SK-N-SH (cell line): ENCODE data around the gene LIN52. TPM values are rescaled to one million over a fixed set of nuclear protein-coding genes. Genes with fewer than 3 reads are reported as not detected.

Experiments used
- CTCF ChIA-PET: fragments of 300-600, 350-600 bp; formaldehyde crosslinking; extraction: SDS; loops from one replicate; lab custom pipeline; 2021; lab: Yijun Ruan, JAX
- POLR2A ChIA-PET: fragments of 350-600 bp; sonication (Branson Sonifier 250); formaldehyde crosslinking; extraction: SDS; loops from one replicate; lab custom pipeline; 2020; ENCODE audit warnings: antibody characterized with exemption, inconsistent platforms; lab: Yijun Ruan, JAX
- DNase-seq: peaks from one replicate; pipeline ENCODE4 v3.0.0; 2012
- H2AFZ ChIP-seq: fragments of 200-600 bp; sonication (generic); 2 replicates; pipeline ENCODE4 v1.8.1; 2016; ENCODE audit warnings: antibody characterized with exemption, mild to moderate bottlenecking, low read depth
- H3F3A ChIP-seq: fragments of 200-600 bp; sonication (generic); replicated peaks from 2 replicates; pipeline ENCODE3; 2016; ENCODE audit warnings: antibody characterized with exemption, mild to moderate bottlenecking; ENCODE audit not compliant: insufficient read depth
- H3K27ac ChIP-seq, 2 experiments: fragments of 200-500 bp in 1 of 2; fragments of 200-600 bp in 1 of 2; sonication (Bioruptor generic) in 1 of 2; sonication (generic), shearing (Covaris generic) in 1 of 2; 2 replicates each; pipeline versions ENCODE4 v1.5.1 to v1.6.1; 2014 to 2016; ENCODE audit warnings: low read depth in 2 of 2, inconsistent platforms in 1 of 2, low read length in 1 of 2, mild to moderate bottlenecking in 1 of 2, mixed read lengths in 1 of 2
- H3K27me3 ChIP-seq: fragments of 200-600 bp; sonication (generic), shearing (Covaris generic); 2 replicates; pipeline ENCODE4 v1.6.1; 2016; ENCODE audit warnings: mixed run types; ENCODE audit not compliant: insufficient read depth
- H3K36me3 ChIP-seq, 2 experiments: fragments of 200-500 bp in 1 of 2; fragments of 200-600 bp in 1 of 2; sonication (Bioruptor generic) in 1 of 2; sonication (generic) in 1 of 2; replicated peaks in 1 of 2; 2 replicates each; pipeline versions ENCODE3 to v1.5.1; 2014 to 2016; ENCODE audit warnings: low read length in 1 of 2, mild to moderate bottlenecking in 1 of 2; ENCODE audit not compliant: insufficient read depth in 2 of 2, control insufficient read depth in 1 of 2
- H3K4me1 ChIP-seq, 2 experiments: fragments of 200-500 bp in 1 of 2; fragments of 200-600 bp in 1 of 2; sonication (Bioruptor generic) in 1 of 2; sonication (generic), shearing (Covaris generic) in 1 of 2; 2 replicates each; pipeline versions ENCODE4 v1.5.1 to v1.6.1; 2014 to 2016; ENCODE audit warnings: low read depth in 1 of 2, low read length in 1 of 2, mixed run types in 1 of 2; ENCODE audit not compliant: insufficient read depth in 2 of 2, control insufficient read depth in 1 of 2
- H3K4me2 ChIP-seq: fragments of 200-600 bp; sonication (generic), shearing (Covaris generic); 2 replicates; pipeline ENCODE4 v1.6.1; 2017; ENCODE audit warnings: mixed run types
- H3K4me3 ChIP-seq, 2 experiments: fragments of 200-500 bp in 1 of 2; fragments of 200-600 bp in 1 of 2; sonication (Bioruptor generic) in 1 of 2; sonication (generic), shearing (Covaris generic) in 1 of 2; 2 replicates each; pipeline versions ENCODE4 v1.5.1 to v1.8.1; 2014 to 2016; ENCODE audit warnings: low read depth in 2 of 2, inconsistent platforms in 1 of 2, low read length in 1 of 2, mild to moderate bottlenecking in 1 of 2, mixed read lengths in 1 of 2, moderate library complexity in 1 of 2
- H3K79me2 ChIP-seq: fragments of 200-600 bp; sonication (generic); 2 replicates; pipeline ENCODE4 v1.8.1; 2017; ENCODE audit warnings: mild to moderate bottlenecking; ENCODE audit not compliant: insufficient read depth
- H3K9ac ChIP-seq: fragments of 200-600 bp; sonication (generic); 2 replicates; pipeline ENCODE4 v1.6.1; 2017; ENCODE audit warnings: mixed run types
- H3K9me2 ChIP-seq: fragments of 200-600 bp; sonication (generic); 2 replicates; pipeline ENCODE4 v1.6.1; 2017; ENCODE audit warnings: mixed run types
- H3K9me3 ChIP-seq: fragments of 200-600 bp; sonication (generic); 2 replicates; pipeline ENCODE4 v1.6.1; 2017; ENCODE audit warnings: mixed run types, mild to moderate bottlenecking, moderate library complexity
- H4K20me1 ChIP-seq: fragments of 200-600 bp; sonication (generic); 2 replicates; pipeline ENCODE4 v1.6.1; 2017; ENCODE audit warnings: mild to moderate bottlenecking, mixed run types; ENCODE audit not compliant: insufficient read depth
- CHD2 ChIP-seq: fragments of 150-350 bp; IDR thresholded peaks from 2 replicates; pipeline ENCODE4 v1.6.1; 2018; ENCODE audit warnings: low read length; ENCODE audit not compliant: partially characterized antibody
- EP300 ChIP-seq, 2 experiments: IDR thresholded peaks; 2 replicates each; pipeline versions ENCODE4 v1.4.0 to v1.6.1; 2012; ENCODE audit warnings: borderline replicate concordance in 1 of 2, low read depth in 1 of 2, low read length in 1 of 2
- EZH2phosphoT487 ChIP-seq: fragments of 200-600 bp; sonication (generic); IDR thresholded peaks from 2 replicates; pipeline ENCODE4 v1.6.1; 2017; ENCODE audit warnings: low read depth, mixed run types, mild to moderate bottlenecking, antibody characterized with exemption, moderate library complexity, borderline replicate concordance
- GATA2 ChIP-seq: sonication (generic); formaldehyde crosslinking; IDR thresholded peaks from 2 replicates; pipeline ENCODE4 v1.5.0; 2020; ENCODE audit warnings: mild to moderate bottlenecking, missing genetic modification reagents
- MAX ChIP-seq: IDR thresholded peaks from 2 replicates; pipeline ENCODE4 v1.4.0; 2012; ENCODE audit warnings: low read depth
- MEF2A ChIP-seq: IDR thresholded peaks from 2 replicates; pipeline ENCODE4 v1.4.0; 2012; ENCODE audit warnings: low read depth, borderline replicate concordance
- MXI1 ChIP-seq: IDR thresholded peaks from 2 replicates; pipeline ENCODE4 v1.6.1; 2012; ENCODE audit warnings: mild to moderate bottlenecking, low read depth, low read length, improper control_type of control experiment
- NRF1 ChIP-seq: IDR thresholded peaks from 2 replicates; pipeline ENCODE4 v1.6.1; 2012; ENCODE audit warnings: low read depth, mild to moderate bottlenecking, low read length
- POLR2AphosphoS5 ChIP-seq: IDR thresholded peaks from 2 replicates; pipeline ENCODE4 v1.6.1; 2012; ENCODE audit warnings: low read depth, low read length
- RCOR1 ChIP-seq: fragments of 150-350 bp; IDR thresholded peaks from 2 replicates; pipeline ENCODE4 v1.6.1; 2017; ENCODE audit warnings: antibody characterized with exemption, low read length
- REST ChIP-seq: IDR thresholded peaks from 2 replicates; pipeline ENCODE4 v1.6.1; 2012; ENCODE audit warnings: mild to moderate bottlenecking, low read depth, low read length, moderate library complexity
- SIN3A ChIP-seq: IDR thresholded peaks from 2 replicates; pipeline ENCODE4 v1.6.1; 2012; ENCODE audit warnings: low read depth, mild to moderate bottlenecking, low read length, moderate library complexity, borderline replicate concordance
- TAF1 ChIP-seq: IDR thresholded peaks from 2 replicates; pipeline ENCODE4 v1.6.1; 2012; ENCODE audit warnings: low read depth, mild to moderate bottlenecking, low read length, moderate library complexity, borderline replicate concordance
- TCF12 ChIP-seq: IDR thresholded peaks from 2 replicates; pipeline ENCODE4 v1.4.0; 2012
- TEAD4 ChIP-seq: IDR thresholded peaks from 2 replicates; pipeline ENCODE4 v1.4.0; 2012; ENCODE audit warnings: mild to moderate bottlenecking, borderline replicate concordance; ENCODE audit not compliant: insufficient read depth
- ZBTB33 ChIP-seq: IDR thresholded peaks from 2 replicates; pipeline ENCODE4 v1.4.0; 2012; ENCODE audit warnings: low read depth, borderline replicate concordance
- WGBS: methylation state at CpG from one replicate; pipeline ENCODE4 v1.1.6; 2017; ENCODE audit warnings: low lambda C conversion rate; 5-methylcytosine and 5-hydroxymethylcytosine counted together
- polyA plus RNA-seq, 3 experiments: library from polyadenylated mRNA; depleted of rRNA; stranded (reverse); fragments of >200 nt; gene quantifications; 2 replicates each; pipeline ENCODE4 v1.2.3, GENCODE V29; 2012
- TF ChIP-seq, protein P1 (sequence below): fragments of 150-350 bp; IDR thresholded peaks from 2 replicates; pipeline ENCODE4 v1.6.1; 2016; ENCODE audit warnings: mild to moderate bottlenecking, low read depth, low read length

Gene LIN52
- polyA plus RNA-seq, 1 of the 3 experiments (the other 2 are of a cell fraction) = 4.9 TPM

DNA sequence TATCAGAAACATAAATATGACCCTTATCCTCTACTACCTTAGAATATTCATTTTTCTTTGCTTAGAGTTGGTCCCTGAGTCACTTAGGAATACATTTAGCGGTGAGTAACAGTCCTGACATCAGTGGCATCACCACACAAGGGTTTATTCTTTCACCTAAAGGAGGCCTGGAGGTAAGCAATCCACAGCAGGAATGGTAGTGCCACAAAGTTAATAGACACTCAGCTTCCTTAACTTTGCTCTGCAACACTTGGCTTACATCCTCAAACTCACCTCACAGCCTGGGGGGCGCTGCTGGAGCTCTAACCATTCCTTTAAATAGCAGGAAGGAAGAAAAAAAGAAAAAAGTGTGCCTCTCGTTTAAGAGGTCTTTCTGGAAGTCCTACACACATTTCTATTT is 36.5 kb upstream of the LIN52 start:
- CTCF ChIA-PET = interaction anchor here (2.9 kb wide), 1 partner anchor 9 kb away, joined by 17 read pairs; no protein-coding TSS in a partner anchor
- Histone ChIP-seq H3F3A (no peaks in the 10 kb centered on the region), H3K9ac (no peak overlapping the region), H3K36me3 (no peaks in the 10 kb centered on the region), H3K9me2 (no peaks in the 10 kb centered on the region), H3K79me2 (no peaks in the 10 kb centered on the region), H3K9me3 (no peaks in the 10 kb centered on the region), H3K27me3 (no peaks in the 10 kb centered on the region), H3K4me3 (no peak overlapping the region), H3K4me2 (no peak overlapping the region), H3K27ac (no peak overlapping the region; a peak in 1 of 4 replicates), H4K20me1 (no peaks in the 10 kb centered on the region), H3K4me1 (no peaks in the 10 kb centered on the region; a peak in 1 of 4 replicates), H2AFZ (no peak overlapping the region)
- TF ChIP-seq CHD2 (no peak), REST (no peak), MAX (no peak), MEF2A (no peak), EP300 (IDR thresholded peaks at IDR 0.05; ENCODE audit: borderline replicate concordance in 1 of 2, low read depth in 1 of 2, low read length in 1 of 2) (no peak), RCOR1 (no peak), POLR2AphosphoS5 (no peak), NRF1 (no peak), SIN3A (no peak), EZH2phosphoT487 (no peak), ZBTB33 (no peak), GATA2 (CRISPR knock-in tag) (no peak), MXI1 (no peak), TCF12 (no peak), TEAD4 (no peak), TAF1 (no peak)
- TF ChIP-seq, protein P1, sequence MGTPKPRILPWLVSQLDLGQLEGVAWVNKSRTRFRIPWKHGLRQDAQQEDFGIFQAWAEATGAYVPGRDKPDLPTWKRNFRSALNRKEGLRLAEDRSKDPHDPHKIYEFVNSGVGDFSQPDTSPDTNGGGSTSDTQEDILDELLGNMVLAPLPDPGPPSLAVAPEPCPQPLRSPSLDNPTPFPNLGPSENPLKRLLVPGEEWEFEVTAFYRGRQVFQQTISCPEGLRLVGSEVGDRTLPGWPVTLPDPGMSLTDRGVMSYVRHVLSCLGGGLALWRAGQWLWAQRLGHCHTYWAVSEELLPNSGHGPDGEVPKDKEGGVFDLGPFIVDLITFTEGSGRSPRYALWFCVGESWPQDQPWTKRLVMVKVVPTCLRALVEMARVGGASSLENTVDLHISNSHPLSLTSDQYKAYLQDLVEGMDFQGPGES = no peak
- POLR2A ChIA-PET = no interaction called here
- WGBS = 68% methylated on average over 3 of the region's 3 CpGs
- DNase-seq = no peak
